GM12873 (cell line): ENCODE measurements around the gene GRIA3.

Experiments
- TF ChIP-seq, protein P1 (sequence below): IDR thresholded peaks from 2 replicates; pipeline ENCODE4 v1.5.1; 2012; ENCODE audit warnings: low read depth, mild to moderate bottlenecking, moderate library complexity, low read length, control low read depth; ENCODE audit not compliant: insufficient read depth; ENCODE audit errors: missing control alignments

GRIA3 gene

DNA sequence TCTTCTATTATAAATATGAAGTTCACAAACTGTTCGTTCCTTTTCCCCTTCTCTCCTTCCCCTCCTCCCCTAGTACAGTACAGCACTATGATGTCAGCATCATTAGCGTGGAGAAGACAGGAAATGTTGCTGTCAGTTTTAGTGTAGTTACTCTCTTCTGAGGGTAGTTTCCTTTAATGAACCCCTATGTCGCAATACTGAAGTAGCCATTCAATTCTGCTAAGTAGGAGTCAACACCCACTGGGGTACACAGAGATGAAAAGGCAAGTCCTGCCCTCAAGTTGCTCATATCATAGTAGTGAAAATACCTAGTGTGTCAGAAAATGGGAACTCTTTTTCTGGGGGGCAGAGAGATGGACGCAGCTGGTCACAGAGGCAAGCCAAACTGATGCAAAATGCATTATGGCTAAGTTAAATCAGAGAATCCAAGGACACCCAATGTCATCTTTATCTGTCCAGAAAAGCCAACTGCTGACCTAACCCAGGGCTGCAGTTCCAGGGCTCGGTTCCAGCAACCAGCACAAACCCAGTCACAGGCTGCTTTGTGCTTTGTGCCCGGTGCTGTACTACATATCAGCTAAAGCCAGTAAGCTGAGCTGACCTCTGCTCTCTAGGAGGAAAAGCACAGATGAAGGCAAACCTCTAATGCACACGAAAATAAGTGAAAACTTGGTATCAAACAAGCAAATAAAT lies 31.5 kb downstream of the GRIA3 start:
- TF ChIP-seq, protein P1, sequence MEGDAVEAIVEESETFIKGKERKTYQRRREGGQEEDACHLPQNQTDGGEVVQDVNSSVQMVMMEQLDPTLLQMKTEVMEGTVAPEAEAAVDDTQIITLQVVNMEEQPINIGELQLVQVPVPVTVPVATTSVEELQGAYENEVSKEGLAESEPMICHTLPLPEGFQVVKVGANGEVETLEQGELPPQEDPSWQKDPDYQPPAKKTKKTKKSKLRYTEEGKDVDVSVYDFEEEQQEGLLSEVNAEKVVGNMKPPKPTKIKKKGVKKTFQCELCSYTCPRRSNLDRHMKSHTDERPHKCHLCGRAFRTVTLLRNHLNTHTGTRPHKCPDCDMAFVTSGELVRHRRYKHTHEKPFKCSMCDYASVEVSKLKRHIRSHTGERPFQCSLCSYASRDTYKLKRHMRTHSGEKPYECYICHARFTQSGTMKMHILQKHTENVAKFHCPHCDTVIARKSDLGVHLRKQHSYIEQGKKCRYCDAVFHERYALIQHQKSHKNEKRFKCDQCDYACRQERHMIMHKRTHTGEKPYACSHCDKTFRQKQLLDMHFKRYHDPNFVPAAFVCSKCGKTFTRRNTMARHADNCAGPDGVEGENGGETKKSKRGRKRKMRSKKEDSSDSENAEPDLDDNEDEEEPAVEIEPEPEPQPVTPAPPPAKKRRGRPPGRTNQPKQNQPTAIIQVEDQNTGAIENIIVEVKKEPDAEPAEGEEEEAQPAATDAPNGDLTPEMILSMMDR = no peak

DNA sequence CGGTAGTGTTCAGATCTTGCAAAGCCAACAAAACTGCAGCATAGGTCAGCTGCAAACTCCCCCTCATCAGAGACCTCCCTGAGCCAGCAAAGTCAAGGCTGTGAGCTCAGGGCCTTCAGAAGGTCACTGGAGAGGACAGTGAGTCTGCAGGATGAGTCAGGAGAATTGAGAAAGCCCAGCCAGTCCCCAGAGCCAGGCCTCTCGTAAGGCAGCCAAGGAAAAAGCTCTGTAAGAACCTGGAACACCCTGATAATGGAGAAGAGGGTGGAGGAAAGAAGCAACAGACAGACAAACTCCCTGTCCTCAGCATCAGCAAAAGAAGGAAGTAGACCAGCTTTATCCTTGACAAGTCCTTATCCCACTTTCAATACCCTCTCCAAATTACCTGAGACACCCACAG lies 33.0 kb downstream of the GRIA3 start:
- TF ChIP-seq, protein P1 = no peak

DNA sequence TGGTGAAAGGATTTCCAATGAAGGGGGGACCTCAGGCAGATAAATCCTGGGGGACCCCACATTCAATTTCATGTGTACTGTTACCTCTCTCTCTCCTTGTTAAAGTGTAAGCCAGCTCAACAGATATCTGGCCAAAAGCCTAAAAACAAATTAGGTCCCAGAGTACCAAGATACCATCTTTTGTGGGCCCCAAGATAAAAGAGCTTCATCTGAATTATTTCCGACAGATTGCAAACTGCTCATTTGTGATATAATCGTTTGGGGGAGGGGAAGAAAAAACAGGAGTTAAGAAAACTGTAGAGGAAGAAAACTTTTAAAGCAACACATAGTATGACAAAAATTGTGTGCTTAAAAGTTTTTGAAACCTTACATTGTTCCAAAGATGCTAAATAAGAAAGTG lies 33.6 kb downstream of the GRIA3 start:
- TF ChIP-seq, protein P1 = no peak

DNA sequence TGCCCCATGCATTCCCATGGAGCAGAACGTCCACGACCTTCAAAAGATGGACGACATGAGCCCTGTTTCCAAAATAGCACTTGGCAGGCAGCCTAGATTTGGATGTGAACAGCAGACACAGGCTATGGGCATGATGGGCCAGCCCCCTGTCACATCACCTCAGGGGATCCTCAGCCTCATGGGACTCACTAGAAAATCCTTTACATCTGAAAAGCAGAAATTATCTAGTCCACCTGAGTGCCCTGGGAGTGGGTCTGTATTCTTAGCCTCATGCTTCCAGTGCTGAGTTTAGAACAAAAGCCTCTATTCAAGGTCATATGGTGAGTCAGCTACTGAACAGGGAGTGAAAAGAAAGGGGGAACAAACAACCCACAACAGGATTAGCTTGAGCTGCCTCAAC lies 35.8 kb downstream of the GRIA3 start:
- TF ChIP-seq, protein P1 = no peak

DNA sequence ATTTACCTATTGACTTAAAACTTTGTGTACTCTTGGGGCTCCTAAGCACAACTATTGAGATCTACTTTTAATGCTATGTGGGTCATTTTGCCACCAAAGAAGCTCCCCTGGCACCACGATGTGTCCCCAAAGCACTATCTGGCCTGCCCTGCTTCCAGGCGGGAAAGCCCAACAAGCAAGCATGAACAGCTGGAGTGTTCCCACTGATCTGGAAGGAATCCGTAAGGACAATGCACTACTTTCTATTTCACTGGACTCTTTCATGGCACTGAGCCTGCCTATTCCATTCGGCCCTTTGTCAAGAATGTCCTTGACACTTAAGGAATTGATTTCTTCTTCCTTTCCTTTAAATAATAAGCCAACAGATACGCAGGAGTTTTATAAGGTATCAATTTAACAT lies 38.8 kb downstream of the GRIA3 start:
- TF ChIP-seq, protein P1 = no peak

DNA sequence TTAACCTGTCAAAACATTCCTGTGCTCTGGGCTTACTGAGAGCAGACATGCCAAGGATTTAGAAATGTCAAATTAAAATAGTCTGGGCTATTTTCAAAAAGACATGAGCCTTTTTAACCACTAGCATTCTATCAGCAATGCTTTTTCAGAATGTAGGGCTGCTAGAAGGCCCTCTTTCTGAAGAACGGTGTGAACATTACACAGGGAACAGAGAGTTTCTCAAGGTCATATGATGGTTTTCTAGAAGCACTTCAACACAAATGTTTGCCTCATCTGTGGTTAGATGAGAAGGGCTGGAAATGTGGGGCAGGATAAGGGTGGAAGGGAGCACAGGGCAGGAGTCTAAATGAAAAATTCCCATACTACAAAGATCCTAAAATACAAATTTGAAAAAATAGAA lies 39.3 kb downstream of the GRIA3 start:
- TF ChIP-seq, protein P1 = no peak

DNA sequence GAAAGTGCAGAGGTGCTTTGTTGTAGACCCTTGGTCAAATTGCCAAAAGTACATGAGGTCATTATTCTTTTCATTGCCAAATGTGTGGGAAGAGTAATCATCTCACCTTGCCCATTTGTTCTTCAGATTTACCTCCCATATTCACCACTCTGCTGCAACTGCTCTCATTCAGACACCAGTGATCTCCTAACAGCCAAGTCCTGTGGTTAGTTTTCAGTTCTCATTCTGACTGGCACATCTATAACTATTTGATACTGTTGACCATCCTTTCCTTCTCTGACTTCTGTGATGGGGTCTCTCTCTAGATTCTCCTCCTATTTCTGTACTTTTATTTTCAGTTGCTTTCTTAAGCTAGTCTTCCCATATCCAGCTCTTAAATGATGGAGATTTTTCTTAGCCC lies 39.8 kb downstream of the GRIA3 start:
- TF ChIP-seq, protein P1 = no peak
